Tibial artery (tissue), 4 donors: ENCODE data around the gene CFAP74.
"Not testable (repeated sequence)": the region's sequence is repeated elsewhere in the genome, so short reads cannot be mapped to it uniquely, and the experiment has no call there.

ENCODE experiments used
- DNase-seq, 2 donors: peaks; one replicate each; pipeline ENCODE4 v3.0.0-alpha.2; 2019
- H3K27ac ChIP-seq, 2 donors: fragments of 200-600 bp; sonication (generic) in 1 of 2; 1 replicate in 1 of 2; 2 replicates in 1 of 2; pipeline ENCODE4 v1.5.1; 2018 to 2019; ENCODE audit warnings: mild to moderate bottlenecking in 1 of 2
- H3K27me3 ChIP-seq, 2 donors: fragments of 200-600 bp; sonication (generic) in 1 of 2; one replicate each; pipeline versions ENCODE4 v1.5.1 to v1.6.0; 2016 to 2019
- H3K36me3 ChIP-seq, 3 donors: fragments of 200-600 bp; sonication (generic) in 2 of 3; one replicate each; pipeline ENCODE4 v1.5.1; 2016 to 2019; ENCODE audit warnings: mild to moderate bottlenecking in 2 of 3
- H3K4me1 ChIP-seq, 4 donors: fragments of 200-600 bp; sonication (generic) in 2 of 4; 1 replicate in 3 of 4; 2 replicates in 1 of 4; pipeline ENCODE4 v1.5.1; 2016 to 2019
- H3K4me3 ChIP-seq, 2 donors: fragments of 200-600 bp; sonication (generic) in 1 of 2; 1 replicate in 1 of 2; 2 replicates in 1 of 2; pipeline ENCODE4 v1.5.1; 2018 to 2019; ENCODE audit warnings: mild to moderate bottlenecking in 2 of 2
- H3K9me3 ChIP-seq, 3 donors: fragments of 200-600 bp; sonication (generic) in 1 of 3; one replicate each; pipeline ENCODE4 v1.5.1; 2016 to 2019
- intact Hi-C: fragments of 100-400 bp; cut with DNase I; formaldehyde crosslinking; loops from one replicate; pipeline ENCODE4 v1.15.0; 2023; ENCODE audit warnings: low total_unique reads
- TF ChIP-seq, protein P1 (sequence below), 2 experiments: fragments of 200-600 bp in 1 of 2; fragments of 450-650 bp in 1 of 2; IDR thresholded peaks; one replicate each; pipeline ENCODE4 v1.5.1; 2017 to 2019; ENCODE audit warnings: antibody characterized with exemption in 2 of 2, mild to moderate bottlenecking in 1 of 2, moderate library complexity in 1 of 2

The CFAP74 gene

DNA sequence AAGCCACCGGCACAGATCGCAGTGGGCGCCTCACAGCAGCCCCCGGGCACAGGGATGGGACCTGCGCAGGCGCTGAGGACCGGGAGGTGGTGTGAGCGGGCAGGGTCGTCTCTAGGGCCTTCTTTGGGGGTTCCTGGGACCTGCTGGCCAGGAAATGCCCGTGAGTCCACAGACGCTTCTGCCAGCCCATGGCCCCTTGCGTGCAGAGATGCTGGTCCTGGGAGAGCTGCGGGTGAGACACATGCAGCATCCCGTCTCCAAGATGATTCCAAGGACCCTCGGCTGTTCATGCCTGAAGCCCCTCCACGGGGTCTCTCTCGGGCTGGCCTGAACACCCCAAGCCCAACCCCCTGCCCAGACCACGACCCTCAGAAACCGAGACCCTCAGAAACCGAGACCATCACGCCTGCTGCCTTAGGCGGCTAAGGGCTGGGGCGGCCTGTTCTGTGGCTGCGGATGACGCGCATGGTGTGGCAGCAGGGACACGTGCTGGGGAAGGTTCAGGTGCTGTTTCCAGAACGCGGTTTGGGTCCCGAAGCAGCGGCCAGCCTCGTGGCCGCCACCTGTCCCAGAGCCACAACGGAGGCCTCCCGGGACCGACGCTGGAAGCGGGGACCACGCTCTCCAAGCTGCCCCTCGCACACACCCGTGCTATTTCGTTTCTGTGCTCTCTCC, 23.0 kb downstream of the CFAP74 start:
- H3K36me3 ChIP-seq = no peaks in the 10 kb centered on the region
- H3K27ac ChIP-seq = no peak overlapping the region
- intact Hi-C loops = no loop called here
- H3K4me3 ChIP-seq = no peak overlapping the region
- DNase-seq = no peak
- TF ChIP-seq, protein P1, sequence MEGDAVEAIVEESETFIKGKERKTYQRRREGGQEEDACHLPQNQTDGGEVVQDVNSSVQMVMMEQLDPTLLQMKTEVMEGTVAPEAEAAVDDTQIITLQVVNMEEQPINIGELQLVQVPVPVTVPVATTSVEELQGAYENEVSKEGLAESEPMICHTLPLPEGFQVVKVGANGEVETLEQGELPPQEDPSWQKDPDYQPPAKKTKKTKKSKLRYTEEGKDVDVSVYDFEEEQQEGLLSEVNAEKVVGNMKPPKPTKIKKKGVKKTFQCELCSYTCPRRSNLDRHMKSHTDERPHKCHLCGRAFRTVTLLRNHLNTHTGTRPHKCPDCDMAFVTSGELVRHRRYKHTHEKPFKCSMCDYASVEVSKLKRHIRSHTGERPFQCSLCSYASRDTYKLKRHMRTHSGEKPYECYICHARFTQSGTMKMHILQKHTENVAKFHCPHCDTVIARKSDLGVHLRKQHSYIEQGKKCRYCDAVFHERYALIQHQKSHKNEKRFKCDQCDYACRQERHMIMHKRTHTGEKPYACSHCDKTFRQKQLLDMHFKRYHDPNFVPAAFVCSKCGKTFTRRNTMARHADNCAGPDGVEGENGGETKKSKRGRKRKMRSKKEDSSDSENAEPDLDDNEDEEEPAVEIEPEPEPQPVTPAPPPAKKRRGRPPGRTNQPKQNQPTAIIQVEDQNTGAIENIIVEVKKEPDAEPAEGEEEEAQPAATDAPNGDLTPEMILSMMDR (IDR thresholded peaks at IDR 0.05) = no peak
- peaks cover 0 to 21% of the 10 kb centered on the region in 2 donors for H3K27me3 ChIP-seq
- H3K4me1 ChIP-seq = no peaks in the 10 kb centered on the region
- no peaks in the 10 kb centered on the region for H3K9me3 ChIP-seq

DNA sequence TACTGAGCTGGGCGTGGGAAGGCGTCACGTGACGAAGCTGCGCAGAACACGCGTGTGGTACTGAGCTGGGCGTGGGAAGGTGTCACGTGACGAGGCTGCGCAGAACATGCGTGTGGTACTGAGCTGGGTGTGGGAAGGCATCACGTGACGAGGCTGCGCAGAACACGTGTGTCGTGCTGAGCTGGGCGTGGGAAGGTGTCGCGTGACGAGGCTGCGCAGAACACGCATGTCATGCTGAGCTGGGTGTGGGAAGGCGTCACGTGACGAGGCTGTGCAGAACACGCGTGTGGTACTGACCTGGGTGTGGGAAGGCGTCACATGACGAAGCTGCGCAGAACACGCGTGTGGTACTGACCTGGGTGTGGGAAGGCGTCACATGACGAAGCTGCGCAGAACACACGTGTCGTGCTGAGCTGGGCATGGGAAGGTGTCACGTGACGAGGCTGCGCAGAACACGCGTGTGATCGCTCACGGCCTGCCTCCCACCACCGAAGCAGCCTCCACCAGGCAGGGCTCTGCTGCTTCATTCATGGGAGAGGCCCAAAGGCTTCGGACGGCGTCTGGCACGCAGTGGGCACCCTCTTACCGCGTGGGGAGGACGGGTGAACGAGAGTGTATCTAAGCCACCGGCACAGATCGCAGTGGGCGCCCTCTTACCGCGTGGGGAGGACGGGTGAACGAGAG, 24.0 kb downstream of the CFAP74 start:
- no peak for DNase-seq
- no peaks in the 10 kb centered on the region for H3K4me1 ChIP-seq
- no peak overlapping the region for H3K27ac ChIP-seq
- peaks cover 0 to 20% of the 10 kb centered on the region in 2 donors for H3K27me3 ChIP-seq
- intact Hi-C loops = no loop called here
- H3K9me3 ChIP-seq = no peaks in the 10 kb centered on the region
- no peaks in the 10 kb centered on the region for H3K36me3 ChIP-seq
- TF ChIP-seq, protein P1 (IDR thresholded peaks at IDR 0.05) = no peak
- H3K4me3 ChIP-seq = no peak overlapping the region

DNA sequence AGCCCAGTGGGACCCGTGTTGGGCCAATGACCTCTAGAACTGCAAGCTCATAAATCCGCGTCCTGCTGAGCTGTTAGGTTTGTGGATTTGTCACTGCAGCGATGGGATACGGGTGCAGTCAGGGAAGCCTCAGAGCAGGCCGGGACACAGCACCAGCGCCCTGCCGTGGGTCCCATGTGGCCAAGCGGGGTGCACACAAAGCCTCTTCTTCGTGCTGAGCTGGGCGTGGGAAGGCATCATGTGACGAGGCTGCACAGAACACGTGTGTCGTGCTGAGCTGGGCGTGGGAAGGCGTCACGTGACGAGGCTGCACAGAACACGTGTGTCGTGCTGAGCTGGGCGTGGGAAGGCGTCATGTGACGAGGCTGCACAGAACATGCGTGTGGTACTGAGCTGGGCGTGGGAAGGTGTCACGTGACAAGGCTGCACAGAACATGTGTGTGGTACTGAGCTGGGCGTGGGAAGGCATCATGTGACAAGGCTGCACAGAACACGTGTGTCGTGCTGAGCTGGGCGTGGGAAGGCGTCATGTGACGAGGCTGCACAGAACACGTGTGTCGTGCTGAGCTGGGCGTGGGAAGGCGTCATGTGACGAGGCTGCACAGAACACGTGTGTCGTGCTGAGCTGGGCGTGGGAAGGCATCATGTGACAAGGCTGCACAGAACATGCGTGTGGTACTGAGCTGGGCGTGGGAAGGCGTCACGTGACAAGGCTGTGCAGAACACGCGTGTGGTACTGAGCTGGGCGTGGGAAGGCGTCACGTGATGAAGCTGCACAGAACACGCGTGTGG, 24.7 kb downstream of the CFAP74 start:
- H3K9me3 ChIP-seq, H3K4me3 ChIP-seq, intact Hi-C loops, H3K4me1 ChIP-seq, DNase-seq, H3K27ac ChIP-seq, H3K36me3 ChIP-seq: not testable (repeated sequence)
- peaks cover 0 to 23% of the 10 kb centered on the region in 2 donors for H3K27me3 ChIP-seq

DNA sequence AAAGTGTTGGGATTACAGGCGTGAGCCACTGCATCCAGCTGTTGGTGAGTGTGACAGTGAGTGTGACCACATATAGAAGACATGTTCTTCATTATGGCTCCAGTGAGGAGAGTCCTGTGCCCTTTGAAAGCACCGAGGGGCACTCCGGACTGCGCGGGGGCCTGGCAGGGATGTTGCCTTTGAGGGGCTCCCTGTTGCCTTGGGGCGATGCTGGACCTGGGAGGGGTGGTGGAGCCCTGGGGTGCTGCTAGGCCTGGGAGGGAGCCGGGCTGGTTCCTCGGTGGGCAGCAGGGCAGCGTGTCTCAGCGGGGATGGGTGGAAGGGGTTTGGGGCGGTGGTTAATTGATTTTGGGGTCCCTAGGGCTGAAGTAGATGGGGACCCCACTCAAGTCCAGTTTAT, 25.5 kb downstream of the CFAP74 start:
- Histone ChIP-seq H3K4me1 (no peaks in the 10 kb centered on the region), H3K27me3 (peaks cover 0 to 28% of the 10 kb centered on the region in 2 donors), H3K9me3 (no peaks in the 10 kb centered on the region), H3K36me3 (no peaks in the 10 kb centered on the region), H3K27ac (no peak overlapping the region), H3K4me3 (no peak overlapping the region)
- intact Hi-C loops = no loop called here
- TF ChIP-seq, protein P1 (IDR thresholded peaks at IDR 0.05) = no peak
- DNase-seq = no peak

DNA sequence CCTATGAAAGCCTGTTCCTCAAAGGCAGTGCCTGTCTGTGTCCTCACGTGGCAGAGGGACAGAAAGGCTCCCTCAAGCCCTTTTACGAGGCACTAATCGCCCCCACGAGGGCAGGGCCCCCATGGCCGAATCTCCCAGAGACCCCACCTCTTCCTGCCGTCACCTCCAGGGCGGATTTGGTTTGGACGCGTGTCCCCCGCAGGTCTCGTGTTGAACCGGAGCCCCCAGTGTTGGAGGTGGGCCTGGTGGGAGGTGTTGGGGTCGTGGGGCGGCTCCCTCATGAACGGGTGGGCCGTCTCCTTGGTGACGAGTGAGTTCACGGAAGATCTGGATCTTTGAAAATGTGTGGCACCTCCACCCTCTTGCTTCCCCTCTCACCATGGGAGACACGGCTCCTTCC, 27.6 kb downstream of the CFAP74 start:
- Histone ChIP-seq H3K4me3 (no peak overlapping the region), H3K36me3 (no peaks in the 10 kb centered on the region), H3K27ac (no peak overlapping the region), H3K4me1 (no peaks in the 10 kb centered on the region), H3K27me3 (peaks cover 0 to 43% of the 10 kb centered on the region in 2 donors), H3K9me3 (no peaks in the 10 kb centered on the region)
- intact Hi-C loops = no loop called here
- TF ChIP-seq, protein P1 (IDR thresholded peaks at IDR 0.05) = no peak
- no peak for DNase-seq

DNA sequence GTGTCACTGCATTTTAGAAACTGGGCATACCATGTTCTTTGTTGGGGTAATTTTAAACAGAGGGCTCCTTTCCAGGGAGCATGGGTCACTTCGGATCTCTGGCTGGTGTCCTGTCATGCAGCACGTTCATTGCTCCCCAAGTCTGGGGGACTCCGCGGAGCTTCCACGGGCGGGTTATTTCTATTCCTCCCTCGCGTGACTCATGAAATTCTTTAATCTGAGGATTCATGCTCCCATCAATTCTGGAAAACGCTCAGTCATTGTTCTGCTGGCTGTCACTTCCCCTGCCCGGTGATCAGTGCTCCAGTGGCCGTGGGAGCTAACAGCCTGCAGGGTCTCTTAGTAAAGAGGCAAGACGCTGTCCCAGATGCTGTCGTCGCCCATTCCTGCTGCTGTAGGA, 28.1 kb downstream of the CFAP74 start:
- TF ChIP-seq, protein P1 (IDR thresholded peaks at IDR 0.05) = no peak
- no peaks in the 10 kb centered on the region for H3K4me1 ChIP-seq
- no peaks in the 10 kb centered on the region for H3K36me3 ChIP-seq
- intact Hi-C loops = no loop called here
- no peaks in the 10 kb centered on the region for H3K9me3 ChIP-seq
- H3K4me3 ChIP-seq = no peak overlapping the region
- H3K27ac ChIP-seq = no peak overlapping the region
- H3K27me3 ChIP-seq = peaks cover 0 to 43% of the 10 kb centered on the region in 2 donors
- no peak for DNase-seq
